C4-2B (cell line): ENCODE measurements around the gene ARHGAP15.

Source experiments
- ZFX ChIP-seq: fragments of 450-650 bp; IDR thresholded peaks from 2 replicates; pipeline ENCODE4 v1.6.1; 2017
- TF ChIP-seq, protein P1 (sequence below): fragments of 450-650 bp; conservative IDR thresholded peaks from 2 replicates; pipeline ENCODE4 v1.5.1; 2017; ENCODE audit warnings: mild to moderate bottlenecking

DNA sequence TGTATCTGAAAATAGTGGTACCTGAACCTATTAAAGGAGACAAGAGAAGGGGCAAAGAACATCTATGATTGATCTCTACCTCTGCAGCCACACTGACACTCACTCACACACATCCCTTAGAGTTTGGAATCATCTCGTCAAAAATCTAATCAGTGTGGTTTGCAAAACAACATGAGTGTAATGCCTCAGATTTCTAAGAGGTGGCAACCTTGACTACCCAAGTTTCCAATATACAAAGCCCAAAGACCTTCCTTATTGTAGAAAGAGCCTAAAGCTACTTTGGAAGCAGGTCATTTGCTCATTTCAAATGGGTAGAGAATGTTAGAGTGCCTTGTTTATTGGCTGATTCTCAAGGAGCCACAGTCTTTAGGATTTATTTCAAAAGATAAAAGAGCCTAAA, 444.9 kb downstream of the ARHGAP15 start:
- TF ChIP-seq, protein P1, sequence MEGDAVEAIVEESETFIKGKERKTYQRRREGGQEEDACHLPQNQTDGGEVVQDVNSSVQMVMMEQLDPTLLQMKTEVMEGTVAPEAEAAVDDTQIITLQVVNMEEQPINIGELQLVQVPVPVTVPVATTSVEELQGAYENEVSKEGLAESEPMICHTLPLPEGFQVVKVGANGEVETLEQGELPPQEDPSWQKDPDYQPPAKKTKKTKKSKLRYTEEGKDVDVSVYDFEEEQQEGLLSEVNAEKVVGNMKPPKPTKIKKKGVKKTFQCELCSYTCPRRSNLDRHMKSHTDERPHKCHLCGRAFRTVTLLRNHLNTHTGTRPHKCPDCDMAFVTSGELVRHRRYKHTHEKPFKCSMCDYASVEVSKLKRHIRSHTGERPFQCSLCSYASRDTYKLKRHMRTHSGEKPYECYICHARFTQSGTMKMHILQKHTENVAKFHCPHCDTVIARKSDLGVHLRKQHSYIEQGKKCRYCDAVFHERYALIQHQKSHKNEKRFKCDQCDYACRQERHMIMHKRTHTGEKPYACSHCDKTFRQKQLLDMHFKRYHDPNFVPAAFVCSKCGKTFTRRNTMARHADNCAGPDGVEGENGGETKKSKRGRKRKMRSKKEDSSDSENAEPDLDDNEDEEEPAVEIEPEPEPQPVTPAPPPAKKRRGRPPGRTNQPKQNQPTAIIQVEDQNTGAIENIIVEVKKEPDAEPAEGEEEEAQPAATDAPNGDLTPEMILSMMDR, result no peak
- TF ChIP-seq ZFX, result no peak
